ENCODE data around the gene C2orf68.

DNA sequence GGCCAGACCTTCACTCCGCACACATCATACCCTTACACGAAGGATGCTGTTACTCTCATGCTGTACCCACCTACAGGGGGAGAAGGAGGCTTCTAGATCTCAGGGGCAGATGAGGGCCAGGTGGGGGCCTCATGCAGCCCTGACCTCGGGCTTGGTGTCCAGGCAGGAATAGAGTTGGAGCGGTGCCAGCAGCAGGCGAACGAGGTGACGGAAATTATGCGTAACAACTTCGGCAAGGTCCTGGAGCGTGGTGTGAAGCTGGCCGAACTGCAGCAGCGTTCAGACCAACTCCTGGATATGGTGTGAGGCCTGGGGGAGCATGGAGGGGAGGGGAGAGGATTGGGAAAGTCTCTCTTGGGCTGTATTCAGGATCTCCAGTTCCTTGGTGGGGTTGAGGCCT lies 20.3 kb downstream of the C2orf68 start:
- TF ChIP-seq, protein P1, sequence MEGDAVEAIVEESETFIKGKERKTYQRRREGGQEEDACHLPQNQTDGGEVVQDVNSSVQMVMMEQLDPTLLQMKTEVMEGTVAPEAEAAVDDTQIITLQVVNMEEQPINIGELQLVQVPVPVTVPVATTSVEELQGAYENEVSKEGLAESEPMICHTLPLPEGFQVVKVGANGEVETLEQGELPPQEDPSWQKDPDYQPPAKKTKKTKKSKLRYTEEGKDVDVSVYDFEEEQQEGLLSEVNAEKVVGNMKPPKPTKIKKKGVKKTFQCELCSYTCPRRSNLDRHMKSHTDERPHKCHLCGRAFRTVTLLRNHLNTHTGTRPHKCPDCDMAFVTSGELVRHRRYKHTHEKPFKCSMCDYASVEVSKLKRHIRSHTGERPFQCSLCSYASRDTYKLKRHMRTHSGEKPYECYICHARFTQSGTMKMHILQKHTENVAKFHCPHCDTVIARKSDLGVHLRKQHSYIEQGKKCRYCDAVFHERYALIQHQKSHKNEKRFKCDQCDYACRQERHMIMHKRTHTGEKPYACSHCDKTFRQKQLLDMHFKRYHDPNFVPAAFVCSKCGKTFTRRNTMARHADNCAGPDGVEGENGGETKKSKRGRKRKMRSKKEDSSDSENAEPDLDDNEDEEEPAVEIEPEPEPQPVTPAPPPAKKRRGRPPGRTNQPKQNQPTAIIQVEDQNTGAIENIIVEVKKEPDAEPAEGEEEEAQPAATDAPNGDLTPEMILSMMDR (IDR thresholded peaks at IDR 0.05) = no peak
- no peak for TF ChIP-seq POLR2A (IDR thresholded peaks at IDR 0.05)
